CD4-positive, alpha-beta T cell (primary cell): ENCODE results near the gene ALKBH6. TPM values are rescaled to one million over a fixed set of nuclear protein-coding genes. Genes with fewer than 3 reads are reported as not detected.

Source experiments
- ATAC-seq: fragments of 200-7000 bp; cut with Tn5 transposase; one replicate; pipeline ENCODE4 v1.10.0; 2022; ENCODE audit warnings: mild to moderate bottlenecking; ENCODE audit not compliant: poor library complexity
- CTCF ChIA-PET: fragments of 350-600 bp; sonication (Branson Sonifier 250); formaldehyde crosslinking; loops from one replicate; lab custom pipeline; 2021; ENCODE audit warnings: antibody characterized with exemption, inconsistent platforms; lab: Charles Lee
- POLR2A ChIA-PET: fragments of 350-600 bp; sonication (Branson Sonifier 250); formaldehyde crosslinking; loops from one replicate; lab custom pipeline; 2021; ENCODE audit warnings: antibody characterized with exemption, inconsistent platforms; lab: Charles Lee
- DNase-seq, 14 experiments: peaks; one replicate each; pipeline ENCODE4 v3.0.0-alpha.2; 2013 to 2020; ENCODE audit warnings: mixed read lengths in 2 of 14
- H3K27ac ChIP-seq, 2 donors: one replicate each; pipeline versions ENCODE4 v1.5.1 to v1.7.0; 2013; ENCODE audit warnings: low read length in 2 of 2, low read depth in 1 of 2, mild to moderate bottlenecking in 1 of 2
- H3K27me3 ChIP-seq, 2 experiments: 1 replicate in 1 of 2; 2 replicates in 1 of 2; pipeline versions ENCODE4 v1.6.1 to v1.7.0; 2013; ENCODE audit warnings: low read length in 2 of 2, control low read depth in 1 of 2, mild to moderate bottlenecking in 1 of 2, moderate library complexity in 1 of 2; ENCODE audit not compliant: insufficient read depth in 2 of 2, control insufficient read depth in 1 of 2
- H3K36me3 ChIP-seq: one replicate; pipeline ENCODE4 v1.6.1; 2013; ENCODE audit warnings: low read length, control low read depth; ENCODE audit not compliant: insufficient read depth
- H3K4me1 ChIP-seq: one replicate; pipeline ENCODE4 v1.6.1; 2013; ENCODE audit warnings: low read length, control low read depth; ENCODE audit not compliant: insufficient read depth
- H3K4me3 ChIP-seq: one replicate; pipeline ENCODE4 v1.5.1; 2013; ENCODE audit warnings: mild to moderate bottlenecking, low read length, moderate library complexity
- H3K9me3 ChIP-seq, 2 experiments: 1 replicate in 1 of 2; 2 replicates in 1 of 2; pipeline versions ENCODE4 v1.6.1 to v1.7.0; 2013; ENCODE audit warnings: low read length in 2 of 2, mild to moderate bottlenecking in 2 of 2, control low read depth in 1 of 2, moderate library complexity in 1 of 2; ENCODE audit not compliant: control insufficient read depth in 1 of 2, insufficient read depth in 1 of 2
- H3K27ac Mint-ChIP-seq: one replicate; pipeline ENCODE4 v1.8.0; 2020; ENCODE audit warnings: mixed read lengths
- H3K27me3 Mint-ChIP-seq: one replicate; pipeline ENCODE4 v1.8.0; 2021; ENCODE audit warnings: mixed read lengths
- H3K36me3 Mint-ChIP-seq: one replicate; pipeline ENCODE4 v1.8.0; 2021; ENCODE audit warnings: low read depth, mixed read lengths
- H3K4me1 Mint-ChIP-seq: one replicate; pipeline ENCODE4 v1.8.0; 2021; ENCODE audit warnings: low read depth, mixed read lengths
- H3K4me3 Mint-ChIP-seq: one replicate; pipeline ENCODE4 v1.8.0; 2020; ENCODE audit warnings: mild to moderate bottlenecking, mixed read lengths
- H3K9me3 Mint-ChIP-seq: one replicate; pipeline ENCODE4 v1.8.0; 2020; ENCODE audit warnings: mixed read lengths
- CTCF ChIP-seq: fragments of 200-600 bp; IDR thresholded peaks from one replicate; pipeline ENCODE4 v1.8.0; 2022; ENCODE audit warnings: antibody characterized with exemption, mild to moderate bottlenecking
- intact Hi-C, 2 experiments: fragments of 100-400 bp; cut with DNase I in 1 of 2; cut with micrococcal nuclease in 1 of 2; formaldehyde crosslinking; loops; one replicate each; pipeline versions ENCODE4 v1.15.1 to v1.9.0; 2023 to 2025; cut with DNase I, micrococcal nuclease
- total RNA-seq, 174 experiments: library from RNA in 2 of 174; stranded (reverse) in 2 of 174; gene quantifications; one replicate each; pipeline ENCODE4 v1.2.3 and lab custom pipeline; 2021 to 2026

Gene ALKBH6
- total RNA-seq, 2 experiments from 2014 or later: 38.1 to 41.8 TPM

GRCh38 chr19:36054119-36054732 lies 40.2 kb upstream of the ALKBH6 start, which contains the start of gene THAP8:
TSS of gene THAP8 (minus strand) at chr19:36054285. CDS start at chr19:36054217, 68 bp downstream.
- Mint-ChIP-seq H3K4me3 (peak within 1 kb of the TSS; percentile 97), H3K27ac (peak within 1 kb of the TSS; percentile 100), H3K9me3 (no peaks in the 10 kb centered on the region), H3K36me3 (peaks cover 16% of the 10 kb centered on the region), H3K27me3 (no peaks in the 10 kb centered on the region), H3K4me1 (peaks cover 37% of the 10 kb centered on the region)
- Histone ChIP-seq H3K9me3 (no peaks in the 10 kb centered on the region), H3K27me3 (no peaks in the 10 kb centered on the region), H3K27ac (peak within 1 kb of the TSS; percentile 92 to 96), H3K36me3 (peaks cover 3% of the 10 kb centered on the region), H3K4me3 (peak within 1 kb of the TSS; percentile 82), H3K4me1 (peaks cover 24% of the 10 kb centered on the region)
- TF ChIP-seq CTCF: peak; percentile 76
- ChIA-PET POLR2A (interaction anchor here (1.0 to 2.5 kb wide), 8 partner anchors 40 to 310 kb away, joined by 3 to 21 read pairs (median 5); partner anchors contain the start of genes ALKBH6, POLR2I, TBCB and U2AF1L4), CTCF (interaction anchor here (0.7 to 1.2 kb wide), 3 partner anchors 40 to 123 kb away, joined by 3 to 5 read pairs (median 4); partner anchors contain the start of gene ALKBH6)
- peak; percentile 99 to 100 (median 100) for DNase-seq
- ATAC-seq: peak; percentile 84
- intact Hi-C loops: loop anchor here (1.0 to 5.0 kb wide), 7 partner anchors 40 to 97 kb away; partner anchors contain the start of genes ALKBH6 (in 2 of the 2), SDHAF1 (in 2 of the 2), CAPNS1 (in 1 of the 2) and POLR2I (in 1 of the 2)

GRCh38 chr19:36051637-36052036 lies 37.6 kb upstream of the ALKBH6 start:
- H3K36me3 ChIP-seq: peaks cover 3% of the 10 kb centered on the region
- no peak overlapping the region for H3K27ac ChIP-seq
- no peaks in the 10 kb centered on the region for H3K9me3 ChIP-seq
- no peaks in the 10 kb centered on the region for H3K27me3 Mint-ChIP-seq
- H3K4me3 Mint-ChIP-seq: peak overlapping the region; percentile 74
- ChIA-PET CTCF (no interaction called here), POLR2A (no interaction called here)
- H3K4me1 Mint-ChIP-seq: peaks cover 37% of the 10 kb centered on the region
- peaks cover 18% of the 10 kb centered on the region for H3K36me3 Mint-ChIP-seq
- ATAC-seq (no peak), DNase-seq (no peak)
- intact Hi-C loops: loop anchor here (5.0 kb wide), 2 partner anchors 54 to 94 kb away; partner anchors contain the start of gene SDHAF1 (in 1 of the 2)
- peak overlapping the region; percentile 38 for H3K27ac Mint-ChIP-seq
- no peak overlapping the region for H3K4me3 ChIP-seq
- TF ChIP-seq CTCF: no peak
- no peaks in the 10 kb centered on the region for H3K9me3 Mint-ChIP-seq
- H3K27me3 ChIP-seq: no peaks in the 10 kb centered on the region
- H3K4me1 ChIP-seq: peaks cover 24% of the 10 kb centered on the region

GRCh38 chr19:36051236-36051635 lies 37.2 kb upstream of the ALKBH6 start:
- H3K27ac ChIP-seq: no peak overlapping the region
- no peak for DNase-seq
- no peaks in the 10 kb centered on the region for H3K9me3 ChIP-seq
- H3K27me3 ChIP-seq: no peaks in the 10 kb centered on the region
- Mint-ChIP-seq H3K4me1 (peaks cover 35% of the 10 kb centered on the region), H3K27ac (peak overlapping the region; percentile 38), H3K27me3 (no peaks in the 10 kb centered on the region), H3K4me3 (peak overlapping the region; percentile 74), H3K36me3 (peaks cover 22% of the 10 kb centered on the region), H3K9me3 (no peaks in the 10 kb centered on the region)
- intact Hi-C loops: loop anchor here (5.0 kb wide), 2 partner anchors 54 to 94 kb away; partner anchors contain the start of gene SDHAF1 (in 1 of the 2)
- no peak for TF ChIP-seq CTCF
- ATAC-seq: no peak
- H3K4me3 ChIP-seq: no peak overlapping the region
- POLR2A ChIA-PET: no interaction called here
- CTCF ChIA-PET: no interaction called here
- H3K36me3 ChIP-seq: peaks cover 3% of the 10 kb centered on the region
- H3K4me1 ChIP-seq: peaks cover 24% of the 10 kb centered on the region
